Neuronal stem cell (in vitro differentiated cells): ENCODE measurements around the gene EREG.

Experiments
- DNase-seq: peaks from one replicate; pipeline ENCODE4 v3.0.0-alpha.2; 2013; ENCODE audit warnings: low spot score
- H2AFZ ChIP-seq: one replicate; pipeline ENCODE4 v1.6.1; 2013; ENCODE audit warnings: mild to moderate bottlenecking, low read length, inconsistent platforms
- H2AK5ac ChIP-seq: 2 replicates; pipeline ENCODE4 v1.6.1; 2013; ENCODE audit warnings: low read depth, mild to moderate bottlenecking, inconsistent platforms, low read length, moderate library complexity, mixed read lengths
- H2BK120ac ChIP-seq: 2 replicates; pipeline ENCODE4 v1.6.1; 2013; ENCODE audit warnings: low read depth, mild to moderate bottlenecking, inconsistent platforms, low read length, moderate library complexity, mixed read lengths
- H2BK12ac ChIP-seq: one replicate; pipeline ENCODE4 v1.6.1; 2013; ENCODE audit warnings: low read length, inconsistent platforms
- H2BK15ac ChIP-seq: 2 replicates; pipeline ENCODE4 v1.6.1; 2013; ENCODE audit warnings: mild to moderate bottlenecking, low read length, inconsistent platforms, mixed read lengths
- H2BK5ac ChIP-seq: one replicate; pipeline ENCODE4 v1.6.1; 2013; ENCODE audit warnings: inconsistent platforms, mild to moderate bottlenecking, low read length, moderate library complexity
- H3K14ac ChIP-seq: one replicate; pipeline ENCODE4 v1.6.1; 2013; ENCODE audit warnings: low read length, inconsistent platforms
- H3K18ac ChIP-seq: 2 replicates; pipeline ENCODE4 v1.6.1; 2013; ENCODE audit warnings: low read length, inconsistent platforms
- H3K23ac ChIP-seq: 2 replicates; pipeline ENCODE4 v1.6.1; 2013; ENCODE audit warnings: low read depth, mild to moderate bottlenecking, mixed read lengths, low read length, inconsistent platforms; ENCODE audit not compliant: poor library complexity
- H3K27ac ChIP-seq: replicated peaks from 3 replicates; pipeline ENCODE4 v1.5.1; 2013; ENCODE audit warnings: low read length, inconsistent platforms
- H3K27me3 ChIP-seq, 3 experiments: 2 replicates each; pipeline ENCODE4 v1.6.1; 2013; ENCODE audit warnings: low read length in 3 of 3, mild to moderate bottlenecking in 2 of 3, inconsistent platforms in 1 of 3, low read depth in 1 of 3, mixed read lengths in 1 of 3, moderate library complexity in 1 of 3; ENCODE audit not compliant: control insufficient read depth in 3 of 3, insufficient read depth in 3 of 3
- H3K36me3 ChIP-seq, 2 donors: replicated peaks in 1 of 2; 2 replicates each; pipeline ENCODE4 v1.6.1; 2013; ENCODE audit warnings: low read length in 2 of 2; ENCODE audit not compliant: control insufficient read depth in 2 of 2, insufficient read depth in 2 of 2
- H3K4ac ChIP-seq: 2 replicates; pipeline ENCODE4 v1.6.1; 2013; ENCODE audit warnings: inconsistent platforms, mild to moderate bottlenecking, low read length, moderate library complexity
- H3K4me1 ChIP-seq, 2 donors: 1 replicate in 1 of 2; 2 replicates in 1 of 2; pipeline ENCODE4 v1.6.1; 2013; ENCODE audit warnings: low read length in 2 of 2, low read depth in 1 of 2; ENCODE audit not compliant: control insufficient read depth in 2 of 2, insufficient read depth in 1 of 2
- H3K4me2 ChIP-seq: one replicate; pipeline ENCODE4 v1.6.1; 2013; ENCODE audit warnings: mild to moderate bottlenecking, low read length, inconsistent platforms; ENCODE audit not compliant: insufficient read depth, poor library complexity, severe bottlenecking
- H3K4me3 ChIP-seq, 2 donors: 2 replicates each; pipeline ENCODE4 v1.5.1; 2013; ENCODE audit warnings: low read length in 2 of 2, mild to moderate bottlenecking in 2 of 2, inconsistent platforms in 1 of 2, moderate library complexity in 1 of 2
- H3K79me1 ChIP-seq: one replicate; pipeline ENCODE4 v1.6.1; 2013; ENCODE audit warnings: low read depth, mild to moderate bottlenecking, inconsistent platforms, low read length, moderate library complexity
- H3K9ac ChIP-seq: one replicate; pipeline ENCODE4 v1.6.1; 2013; ENCODE audit warnings: mild to moderate bottlenecking, low read depth, low read length, inconsistent platforms; ENCODE audit not compliant: poor library complexity
- H3K9me3 ChIP-seq, 2 donors: replicated peaks in 1 of 2; 2 replicates each; pipeline versions ENCODE3 to v1.6.1; 2013; ENCODE audit warnings: low read length in 2 of 2, mild to moderate bottlenecking in 2 of 2, inconsistent platforms in 1 of 2, low read depth in 1 of 2, mixed read lengths in 1 of 2, moderate library complexity in 1 of 2; ENCODE audit not compliant: control insufficient read depth in 2 of 2, insufficient read depth in 1 of 2
- H4K8ac ChIP-seq: one replicate; pipeline ENCODE4 v1.6.1; 2013; ENCODE audit warnings: low read depth, mild to moderate bottlenecking, inconsistent platforms, low read length, moderate library complexity
- H4K91ac ChIP-seq: one replicate; pipeline ENCODE4 v1.6.1; 2013; ENCODE audit warnings: low read length, low read depth, mild to moderate bottlenecking, inconsistent platforms; ENCODE audit not compliant: poor library complexity
- WGBS, 2 donors: extraction: QIAGEN DNeasy Blood & Tissue Kit; methylation state at CpG; one replicate each; pipeline ENCODE4 v1.1.7; 2013; ENCODE audit warnings: missing lambda C conversion rate in 2 of 2, mixed read lengths in 1 of 2; ENCODE audit not compliant: insufficient read length in 2 of 2, insufficient replicate concordance in 1 of 2; ENCODE audit errors: extremely low coverage in 2 of 2; 5-methylcytosine and 5-hydroxymethylcytosine counted together

The EREG gene

DNA sequence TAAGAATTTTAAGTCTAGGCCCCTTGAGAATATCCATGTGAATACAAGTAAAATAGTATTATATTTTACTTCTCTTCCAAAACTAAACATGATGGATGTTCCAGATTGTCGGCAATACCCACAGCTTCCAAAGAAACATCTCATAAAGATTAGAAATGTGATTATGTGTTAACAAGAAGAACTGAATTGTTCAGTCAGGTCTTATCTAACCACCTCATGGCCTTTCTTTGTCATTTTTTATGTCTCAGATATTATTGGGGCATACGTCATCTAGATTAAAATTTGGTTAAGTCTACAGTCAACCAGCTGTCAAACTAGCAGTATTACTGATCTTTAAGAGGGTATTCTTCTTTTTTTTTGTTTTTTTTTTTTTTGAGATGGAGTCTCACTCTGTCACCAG, 46.7 kb upstream of the EREG start:
- no CpG with 5 or more reads among the region's 2 CpGs for WGBS, 2 donors
- H3K18ac ChIP-seq = no peak overlapping the region
- no peak for DNase-seq
- H3K4ac ChIP-seq = no peak overlapping the region
- no peaks in the 10 kb centered on the region for H3K36me3 ChIP-seq
- no peak overlapping the region for H2BK5ac ChIP-seq
- no peak overlapping the region for H3K9ac ChIP-seq
- H3K27me3 ChIP-seq = peaks cover 0 to 2% (median 0%) of the 10 kb centered on the region in 3 experiments
- no peak overlapping the region for H3K14ac ChIP-seq
- H2BK120ac ChIP-seq = no peak overlapping the region
- no peak overlapping the region for H3K4me3 ChIP-seq
- H2BK12ac ChIP-seq = no peak overlapping the region
- no peaks in the 10 kb centered on the region for H3K79me1 ChIP-seq
- no peak overlapping the region for H3K27ac ChIP-seq
- H2BK15ac ChIP-seq = no peak overlapping the region
- no peak overlapping the region for H3K4me2 ChIP-seq
- H2AK5ac ChIP-seq = no peak overlapping the region
- no peak overlapping the region for H2AFZ ChIP-seq
- H4K8ac ChIP-seq = no peak overlapping the region
- no peak overlapping the region for H4K91ac ChIP-seq
- H3K9me3 ChIP-seq = no peaks in the 10 kb centered on the region
- no peak overlapping the region for H3K23ac ChIP-seq
- H3K4me1 ChIP-seq = peaks cover 3 to 4% of the 10 kb centered on the region in 2 donors

DNA sequence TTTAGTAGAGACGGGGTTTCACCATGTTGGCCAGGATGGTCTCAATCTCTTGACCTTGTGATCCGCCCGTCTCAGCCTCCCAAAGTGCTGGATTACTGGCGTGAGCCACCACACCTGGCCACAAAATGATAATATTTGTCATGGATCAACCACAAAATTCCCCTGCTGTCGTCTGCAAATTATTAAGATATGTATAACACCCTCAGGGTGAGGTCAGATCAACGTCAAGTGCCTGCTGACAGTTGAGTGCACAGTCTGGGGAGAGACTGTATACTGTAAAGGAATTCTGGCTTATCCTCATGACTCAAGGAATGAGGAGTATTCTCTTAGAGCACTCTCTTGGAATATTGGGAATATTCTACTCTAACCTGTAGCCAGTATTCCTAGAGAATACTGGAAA, 45.5 kb upstream of the EREG start:
- no peak overlapping the region for H4K8ac ChIP-seq
- H3K79me1 ChIP-seq = no peaks in the 10 kb centered on the region
- H3K18ac ChIP-seq = no peak overlapping the region
- H4K91ac ChIP-seq = no peak overlapping the region
- H3K9me3 ChIP-seq = no peaks in the 10 kb centered on the region
- no peak overlapping the region for H2AK5ac ChIP-seq
- no peak overlapping the region for H3K23ac ChIP-seq
- H2BK5ac ChIP-seq = no peak overlapping the region
- H3K36me3 ChIP-seq = no peaks in the 10 kb centered on the region
- no peak overlapping the region for H3K4me3 ChIP-seq
- no peak overlapping the region for H2BK120ac ChIP-seq
- no peak overlapping the region for H3K14ac ChIP-seq
- peaks cover 0 to 2% (median 0%) of the 10 kb centered on the region in 3 experiments for H3K27me3 ChIP-seq
- H2BK12ac ChIP-seq = no peak overlapping the region
- H3K9ac ChIP-seq = no peak overlapping the region
- H3K4me2 ChIP-seq = no peak overlapping the region
- no peak for DNase-seq
- no peak overlapping the region for H3K27ac ChIP-seq
- WGBS, 2 donors = no CpG with 5 or more reads among the region's 6 CpGs
- H3K4me1 ChIP-seq = peaks cover 3 to 11% of the 10 kb centered on the region in 2 donors
- H2BK15ac ChIP-seq = no peak overlapping the region
- no peak overlapping the region for H2AFZ ChIP-seq
- H3K4ac ChIP-seq = no peak overlapping the region

- H3K27ac ChIP-seq = no peak overlapping the region
- peak overlapping the region in 1 of 2 donors; percentile 31 for H3K4me3 ChIP-seq
- no CpG with 5 or more reads among the region's 4 CpGs for WGBS, 2 donors
- no peak overlapping the region for H3K14ac ChIP-seq
- no peak overlapping the region for H2BK15ac ChIP-seq
- no peaks in the 10 kb centered on the region for H3K9me3 ChIP-seq
- H3K18ac ChIP-seq = no peak overlapping the region
- H3K9ac ChIP-seq = no peak overlapping the region
- no peak overlapping the region for H2BK12ac ChIP-seq
- H2BK5ac ChIP-seq = no peak overlapping the region
- peak; percentile 14 for DNase-seq
- no peaks in the 10 kb centered on the region for H3K36me3 ChIP-seq
- H3K27me3 ChIP-seq = peaks cover 0 to 2% (median 0%) of the 10 kb centered on the region in 3 experiments
- no peak overlapping the region for H2AK5ac ChIP-seq
- H3K4ac ChIP-seq = no peak overlapping the region
- H4K8ac ChIP-seq = no peak overlapping the region
- H3K23ac ChIP-seq = no peak overlapping the region
- H3K4me1 ChIP-seq = peaks cover 3 to 11% of the 10 kb centered on the region in 2 donors
- H3K4me2 ChIP-seq = no peak overlapping the region
- peak overlapping the region; percentile 21 for H2AFZ ChIP-seq
- no peak overlapping the region for H4K91ac ChIP-seq
- H3K79me1 ChIP-seq = no peaks in the 10 kb centered on the region
- H2BK120ac ChIP-seq = no peak overlapping the region
These were observed 44.3 kb upstream of the EREG start for GRCh38 chr4:74320559-74321118.

DNA sequence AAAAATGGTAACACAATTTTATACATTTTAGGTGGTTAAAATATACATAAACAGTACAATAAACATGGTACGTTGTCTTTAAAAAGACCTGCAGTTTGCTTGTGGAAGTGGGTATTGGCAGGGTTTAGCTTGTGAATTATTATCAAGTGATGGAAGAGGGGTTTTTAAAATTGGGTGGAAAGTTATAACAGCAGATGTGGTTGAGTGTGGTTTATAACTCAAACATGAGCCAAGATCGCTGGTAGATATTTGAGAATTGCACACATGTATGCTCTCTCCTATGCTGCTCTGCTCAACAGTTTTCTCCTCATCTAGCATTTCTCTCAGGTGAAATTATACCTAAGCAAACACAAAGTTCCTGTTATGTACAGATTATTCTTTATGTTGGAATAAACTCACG, 42.6 kb upstream of the EREG start:
- no peak overlapping the region for H2BK15ac ChIP-seq
- H4K8ac ChIP-seq = no peak overlapping the region
- no peaks in the 10 kb centered on the region for H3K79me1 ChIP-seq
- DNase-seq = no peak
- no peaks in the 10 kb centered on the region for H3K9me3 ChIP-seq
- H2BK12ac ChIP-seq = no peak overlapping the region
- WGBS, 2 donors = no CpG with 5 or more reads among the region's 3 CpGs
- H2BK5ac ChIP-seq = no peak overlapping the region
- H3K9ac ChIP-seq = no peak overlapping the region
- H2AFZ ChIP-seq = no peak overlapping the region
- H4K91ac ChIP-seq = no peak overlapping the region
- no peak overlapping the region for H2BK120ac ChIP-seq
- H3K23ac ChIP-seq = no peak overlapping the region
- H3K4ac ChIP-seq = no peak overlapping the region
- no peaks in the 10 kb centered on the region for H3K36me3 ChIP-seq
- peaks cover 0 to 2% (median 0%) of the 10 kb centered on the region in 3 experiments for H3K27me3 ChIP-seq
- H3K4me1 ChIP-seq = peaks cover 3 to 11% of the 10 kb centered on the region in 2 donors
- H3K14ac ChIP-seq = no peak overlapping the region
- no peak overlapping the region for H2AK5ac ChIP-seq
- no peak overlapping the region for H3K4me2 ChIP-seq
- no peak overlapping the region for H3K4me3 ChIP-seq
- no peak overlapping the region for H3K18ac ChIP-seq
- no peak overlapping the region for H3K27ac ChIP-seq
